Measurements from ENCODE around the gene HTR3E. TPM values are rescaled to one million over a fixed set of nuclear protein-coding genes. Genes with fewer than 3 reads are reported as not detected.

Gene HTR3E
- total and polyA plus RNA-seq, 7 donors, result 0.54 to 1.2 TPM; not detected in 5

GRCh38 chr3:184082034-184082433 lies 14.8 kb upstream of the HTR3E start:
- H3K4me3 ChIP-seq, result no peak overlapping the region
- WGBS, 2 donors, result 90 to 92% methylated on average over 10 of the region's 10 CpGs
- H3K27ac ChIP-seq, result no peak overlapping the region
- no peaks in the 10 kb centered on the region for H3K9me3 ChIP-seq
- no peaks in the 10 kb centered on the region for H3K36me3 ChIP-seq
- no peaks in the 10 kb centered on the region for H3K4me1 ChIP-seq
- TF ChIP-seq POLR2A (IDR thresholded peaks at IDR 0.05) (no peak), CTCF (IDR thresholded peaks at IDR 0.05) (no peak), POLR2AphosphoS5 (IDR thresholded peaks at IDR 0.05) (no peak), EP300 (IDR thresholded peaks at IDR 0.05) (no peak)
- H3K27me3 ChIP-seq, result no peaks in the 10 kb centered on the region
- DNase-seq, result no peak
- intact Hi-C loops (cut with DNase I), result no loop called here

GRCh38 chr3:184082465-184082864 lies 14.4 kb upstream of the HTR3E start:
- no peaks in the 10 kb centered on the region for H3K36me3 ChIP-seq
- WGBS, 2 donors, result 36 to 64% methylated on average over 2 of the region's 2 CpGs
- no peaks in the 10 kb centered on the region for H3K27me3 ChIP-seq
- H3K9me3 ChIP-seq, result no peaks in the 10 kb centered on the region
- no peak overlapping the region for H3K4me3 ChIP-seq
- intact Hi-C loops (cut with DNase I), result no loop called here
- TF ChIP-seq CTCF (IDR thresholded peaks at IDR 0.05), result no peak
- TF ChIP-seq POLR2AphosphoS5 (IDR thresholded peaks at IDR 0.05), result no peak
- TF ChIP-seq EP300 (IDR thresholded peaks at IDR 0.05), result no peak
- no peak for TF ChIP-seq POLR2A (IDR thresholded peaks at IDR 0.05)
- no peak for DNase-seq
- H3K27ac ChIP-seq, result no peak overlapping the region
- H3K4me1 ChIP-seq, result no peaks in the 10 kb centered on the region

- intact Hi-C loops (cut with DNase I), result no loop called here
- no peaks in the 10 kb centered on the region for H3K36me3 ChIP-seq
- TF ChIP-seq CTCF (IDR thresholded peaks at IDR 0.05) (no peak), POLR2A (IDR thresholded peaks at IDR 0.05) (no peak), EP300 (IDR thresholded peaks at IDR 0.05) (no peak), POLR2AphosphoS5 (IDR thresholded peaks at IDR 0.05) (no peak)
- DNase-seq, result no peak
- no peak overlapping the region for H3K4me3 ChIP-seq
- no peaks in the 10 kb centered on the region for H3K9me3 ChIP-seq
- H3K27ac ChIP-seq, result no peak overlapping the region
- no peaks in the 10 kb centered on the region for H3K4me1 ChIP-seq
- no peaks in the 10 kb centered on the region for H3K27me3 ChIP-seq
- WGBS, 2 donors, result 56 to 74% methylated on average over 3 of the region's 3 CpGs
Measured at GRCh38 chr3:184085389-184085852, 11.4 kb upstream of the HTR3E start.

- no peak overlapping the region for H3K4me3 ChIP-seq
- 92 to 94% methylated on average over 3 of the region's 3 CpGs for WGBS, 2 donors
Measured at GRCh38 chr3:184092199-184092598, 4.7 kb upstream of the HTR3E start.

More at GRCh38 chr3:184092199-184092598, 4.7 kb upstream of the HTR3E start:
- H3K27ac ChIP-seq, result no peak overlapping the region
- H3K27me3 ChIP-seq, result no peaks in the 10 kb centered on the region
- no peak for TF ChIP-seq POLR2AphosphoS5 (IDR thresholded peaks at IDR 0.05)
- TF ChIP-seq EP300 (IDR thresholded peaks at IDR 0.05), result no peak
- no peak for TF ChIP-seq CTCF (IDR thresholded peaks at IDR 0.05)
- no peak for TF ChIP-seq POLR2A (IDR thresholded peaks at IDR 0.05)
- intact Hi-C loops (cut with DNase I), result no loop called here
- no peak for DNase-seq
- no peaks in the 10 kb centered on the region for H3K36me3 ChIP-seq
- H3K9me3 ChIP-seq, result peaks cover 0 to 10% (median 2%) of the 10 kb centered on the region in 4 donors
- H3K4me1 ChIP-seq, result no peaks in the 10 kb centered on the region
